ENCODE measurements around the gene CD47. TPM values are rescaled to one million over a fixed set of nuclear protein-coding genes. Genes with fewer than 3 reads are reported as not detected.

Gene CD47
- total RNA-seq, 2 donors from 2014 or later = 6.4 to 12.0 TPM

DNA sequence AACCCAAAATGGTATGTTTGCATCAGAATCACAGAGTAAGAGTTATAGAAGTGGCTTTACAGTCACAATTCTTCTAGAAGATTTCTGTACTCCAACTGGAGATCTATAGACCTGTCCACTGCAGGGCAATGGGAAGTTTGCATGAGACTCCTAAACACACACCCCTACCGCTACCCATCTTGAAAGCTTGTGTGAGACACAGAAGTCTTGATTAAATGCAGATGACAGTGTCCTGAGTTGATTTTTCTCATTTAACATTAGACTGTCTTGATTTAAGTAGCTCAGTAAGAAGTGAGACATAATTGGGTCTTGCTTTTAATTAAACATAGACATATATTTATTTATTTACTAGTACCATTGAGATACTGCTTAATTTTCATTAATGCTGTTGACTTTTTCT, 54.4 kb downstream of the CD47 start:
- Histone ChIP-seq H3K4me1 (ENCODE audit: control insufficient read depth, insufficient read depth, low read length) (peaks cover 3% of the 10 kb centered on the region), H3K36me3 (ENCODE audit: control insufficient read depth, insufficient read depth, low read length) (no peaks in the 10 kb centered on the region), H3K9ac (ENCODE audit: extremely low read depth, low read length, poor library complexity, severe bottlenecking) (no peak overlapping the region), H3K9me3 (ENCODE audit: control insufficient read depth, low read length) (no peaks in the 10 kb centered on the region), H3K4me3 (ENCODE audit: low read length) (no peak overlapping the region), H3K27ac (ENCODE audit: low read depth, low read length) (no peak overlapping the region), H3K27me3 (ENCODE audit: control insufficient read depth, insufficient read depth, low read length, poor library complexity, severe bottlenecking) (no peaks in the 10 kb centered on the region)
- Mint-ChIP-seq H3K4me1 (peaks cover 12% of the 10 kb centered on the region), H3K9me3 (no peaks in the 10 kb centered on the region), H3K27ac (no peak overlapping the region), H3K4me3 (no peak overlapping the region), H3K36me3 (ENCODE audit: low read depth) (no peaks in the 10 kb centered on the region), H3K27me3 (ENCODE audit: insufficient read depth) (no peaks in the 10 kb centered on the region)
- no peak for DNase-seq
- WGBS, 2 experiments (ENCODE audit: insufficient coverage in 1 of 2, insufficient read length in 1 of 2) = 93% methylated on average over 1 of the region's 1 CpG; no CpG with 5 or more reads in 1 of the 2 experiments
- TF ChIP-seq, protein P1, sequence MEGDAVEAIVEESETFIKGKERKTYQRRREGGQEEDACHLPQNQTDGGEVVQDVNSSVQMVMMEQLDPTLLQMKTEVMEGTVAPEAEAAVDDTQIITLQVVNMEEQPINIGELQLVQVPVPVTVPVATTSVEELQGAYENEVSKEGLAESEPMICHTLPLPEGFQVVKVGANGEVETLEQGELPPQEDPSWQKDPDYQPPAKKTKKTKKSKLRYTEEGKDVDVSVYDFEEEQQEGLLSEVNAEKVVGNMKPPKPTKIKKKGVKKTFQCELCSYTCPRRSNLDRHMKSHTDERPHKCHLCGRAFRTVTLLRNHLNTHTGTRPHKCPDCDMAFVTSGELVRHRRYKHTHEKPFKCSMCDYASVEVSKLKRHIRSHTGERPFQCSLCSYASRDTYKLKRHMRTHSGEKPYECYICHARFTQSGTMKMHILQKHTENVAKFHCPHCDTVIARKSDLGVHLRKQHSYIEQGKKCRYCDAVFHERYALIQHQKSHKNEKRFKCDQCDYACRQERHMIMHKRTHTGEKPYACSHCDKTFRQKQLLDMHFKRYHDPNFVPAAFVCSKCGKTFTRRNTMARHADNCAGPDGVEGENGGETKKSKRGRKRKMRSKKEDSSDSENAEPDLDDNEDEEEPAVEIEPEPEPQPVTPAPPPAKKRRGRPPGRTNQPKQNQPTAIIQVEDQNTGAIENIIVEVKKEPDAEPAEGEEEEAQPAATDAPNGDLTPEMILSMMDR (conservative IDR thresholded peaks at IDR 0.05) = no peak

DNA sequence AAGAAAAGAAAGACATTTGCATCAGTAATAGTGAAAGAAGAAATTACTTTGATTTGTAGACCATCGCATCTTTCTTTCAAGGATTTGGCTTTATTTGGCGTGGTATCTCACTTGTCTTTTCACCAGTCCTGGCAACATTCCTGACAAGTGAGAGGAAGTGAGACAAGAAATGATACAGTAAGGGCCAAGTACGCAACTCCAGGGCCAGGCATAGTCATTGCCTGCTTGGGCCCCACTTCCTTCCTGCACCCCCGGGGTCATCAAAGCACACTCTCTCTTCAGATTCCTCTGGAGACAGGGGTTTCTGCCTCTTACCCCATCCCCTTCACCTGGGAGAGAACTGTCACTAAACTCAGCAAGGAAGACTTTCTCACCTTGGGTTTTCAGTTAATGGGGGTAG, 55.1 kb downstream of the CD47 start:
- H3K27me3 Mint-ChIP-seq (ENCODE audit: insufficient read depth) = no peaks in the 10 kb centered on the region
- H3K4me3 Mint-ChIP-seq = no peak overlapping the region

DNA sequence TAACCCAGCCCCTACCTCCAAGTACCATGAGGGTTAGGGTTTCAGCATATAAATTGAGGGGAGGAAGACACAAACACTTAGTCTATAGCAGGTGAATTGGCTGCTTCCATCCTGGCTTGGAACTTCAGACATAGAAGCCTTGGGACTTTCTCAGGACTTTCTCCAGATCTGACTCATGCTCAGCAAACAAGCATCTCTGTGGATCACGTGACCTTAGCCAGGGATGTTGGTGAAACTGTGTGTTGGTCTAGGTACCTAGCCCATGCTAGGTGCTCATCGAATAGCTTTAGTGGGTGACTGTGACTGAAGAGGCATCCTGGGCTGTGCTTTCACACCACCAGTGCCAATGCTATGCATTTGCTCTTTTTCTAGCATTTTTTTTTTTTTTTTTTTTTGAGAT, 58.9 kb downstream of the CD47 start:
- peaks cover 8% of the 10 kb centered on the region for H3K9me3 ChIP-seq (ENCODE audit: control insufficient read depth, low read length)
- no peak overlapping the region for H3K4me3 ChIP-seq (ENCODE audit: low read length)
- Mint-ChIP-seq H3K27ac (no peak overlapping the region), H3K4me3 (no peak overlapping the region), H3K4me1 (peaks cover 7% of the 10 kb centered on the region), H3K36me3 (ENCODE audit: low read depth) (no peaks in the 10 kb centered on the region), H3K9me3 (peaks cover 4% of the 10 kb centered on the region), H3K27me3 (ENCODE audit: insufficient read depth) (no peaks in the 10 kb centered on the region)
- no peak overlapping the region for H3K9ac ChIP-seq (ENCODE audit: extremely low read depth, low read length, poor library complexity, severe bottlenecking)
- DNase-seq = no peak
- no peaks in the 10 kb centered on the region for H3K36me3 ChIP-seq (ENCODE audit: control insufficient read depth, insufficient read depth, low read length)
- peaks cover 3% of the 10 kb centered on the region for H3K4me1 ChIP-seq (ENCODE audit: control insufficient read depth, insufficient read depth, low read length)
- 84 to 100% methylated on average over 1 to 2 of the region's 2 CpGs for WGBS, 2 experiments (ENCODE audit: insufficient coverage in 1 of 2, insufficient read length in 1 of 2)
- H3K27ac ChIP-seq (ENCODE audit: low read depth, low read length) = no peak overlapping the region
- no peaks in the 10 kb centered on the region for H3K27me3 ChIP-seq (ENCODE audit: control insufficient read depth, insufficient read depth, low read length, poor library complexity, severe bottlenecking)
- TF ChIP-seq, protein P1 (conservative IDR thresholded peaks at IDR 0.05) = no peak

More for the DNA sequence above, 55.1 kb downstream of the CD47 start:
- Mint-ChIP-seq H3K4me1 (peaks cover 12% of the 10 kb centered on the region), H3K9me3 (no peaks in the 10 kb centered on the region), H3K36me3 (ENCODE audit: low read depth) (no peaks in the 10 kb centered on the region), H3K27ac (peak overlapping the region; percentile 28)
- Histone ChIP-seq H3K27ac (ENCODE audit: low read depth, low read length) (no peak overlapping the region), H3K4me3 (ENCODE audit: low read length) (no peak overlapping the region), H3K9me3 (ENCODE audit: control insufficient read depth, low read length) (no peaks in the 10 kb centered on the region), H3K9ac (ENCODE audit: extremely low read depth, low read length, poor library complexity, severe bottlenecking) (no peak overlapping the region), H3K4me1 (ENCODE audit: control insufficient read depth, insufficient read depth, low read length) (peaks cover 3% of the 10 kb centered on the region), H3K27me3 (ENCODE audit: control insufficient read depth, insufficient read depth, low read length, poor library complexity, severe bottlenecking) (no peaks in the 10 kb centered on the region), H3K36me3 (ENCODE audit: control insufficient read depth, insufficient read depth, low read length) (no peaks in the 10 kb centered on the region)
- TF ChIP-seq, protein P1 (conservative IDR thresholded peaks at IDR 0.05) = no peak
- DNase-seq = peak; percentile 51
- 89 to 100% methylated on average over 2 to 4 of the region's 4 CpGs for WGBS, 2 experiments (ENCODE audit: insufficient coverage in 1 of 2, insufficient read length in 1 of 2)

Data from endodermal cell (in vitro differentiated cells).